NCI-H82 treated with DMSO at 0.1 percent for 48 hours (cell line): ENCODE data around the gene MYO9A.
"Not testable (repeated sequence)": the region's sequence is repeated elsewhere in the genome, so short reads cannot be mapped to it uniquely, and the experiment has no call there.

Experiments used
- DNase-seq: peaks from one replicate; lab custom pipeline; 2025; ENCODE audit not compliant: unreplicated experiment; lab: John Stamatoyannopoulos, UW

The MYO9A gene

GRCh38 chr15:72053297-72053696 lies 64.7 kb downstream of the MYO9A start:
- DNase-seq: not testable (repeated sequence)

GRCh38 chr15:72050700-72051099 lies 67.2 kb downstream of the MYO9A start:
- DNase-seq: no peak

DNA sequence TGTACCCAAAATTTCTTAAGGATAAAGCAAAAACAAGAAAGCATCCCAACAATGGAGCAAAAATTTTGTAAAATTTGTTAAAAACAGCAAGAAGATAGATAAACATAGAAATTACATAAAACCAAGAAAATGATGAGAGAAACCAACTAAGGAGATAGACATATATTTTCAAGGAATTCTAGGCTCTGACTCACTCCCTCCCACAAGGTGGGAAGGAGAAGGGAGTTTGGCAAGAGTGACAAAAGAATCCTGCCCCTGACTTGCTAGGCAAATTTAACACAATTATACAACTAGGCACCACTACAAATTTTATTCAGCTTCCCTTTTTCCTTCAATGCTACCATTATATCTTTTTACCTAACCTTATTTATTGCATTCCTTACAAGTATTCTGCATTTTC lies 70.9 kb downstream of the MYO9A start:
- DNase-seq: no peak

GRCh38 chr15:72044956-72045355 lies 73.0 kb downstream of the MYO9A start:
- no peak for DNase-seq

GRCh38 chr15:72042865-72043264 lies 75.1 kb downstream of the MYO9A start:
- DNase-seq: no peak

GRCh38 chr15:72042054-72042453 lies 75.9 kb downstream of the MYO9A start:
- no peak for DNase-seq

- DNase-seq: no peak
Observed at GRCh38 chr15:72037321-72037720, 80.6 kb downstream of the MYO9A start.

- no peak for DNase-seq
Observed at GRCh38 chr15:72034859-72035650, 82.9 kb downstream of the MYO9A start.

DNA sequence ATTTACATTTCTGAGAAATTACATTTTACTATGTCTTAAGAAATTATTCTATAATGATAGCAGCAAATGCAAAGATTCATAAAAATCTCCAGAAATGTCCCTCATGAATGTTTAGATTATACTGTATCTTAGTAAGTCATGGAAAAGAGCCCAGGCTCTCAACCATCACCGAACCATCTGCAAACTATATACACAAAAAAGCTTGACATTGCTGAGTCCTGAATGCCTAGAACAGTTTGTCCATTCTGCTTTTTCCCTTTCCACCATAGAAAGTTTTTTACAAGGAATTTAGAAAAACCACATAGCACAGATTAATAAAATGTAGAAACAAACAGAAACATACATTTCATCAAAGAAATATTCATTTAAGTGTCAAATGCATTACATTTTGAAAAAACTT lies 83.6 kb downstream of the MYO9A start:
- DNase-seq: no peak

GRCh38 chr15:72033711-72034110 lies 84.2 kb downstream of the MYO9A start:
- no peak for DNase-seq

DNA sequence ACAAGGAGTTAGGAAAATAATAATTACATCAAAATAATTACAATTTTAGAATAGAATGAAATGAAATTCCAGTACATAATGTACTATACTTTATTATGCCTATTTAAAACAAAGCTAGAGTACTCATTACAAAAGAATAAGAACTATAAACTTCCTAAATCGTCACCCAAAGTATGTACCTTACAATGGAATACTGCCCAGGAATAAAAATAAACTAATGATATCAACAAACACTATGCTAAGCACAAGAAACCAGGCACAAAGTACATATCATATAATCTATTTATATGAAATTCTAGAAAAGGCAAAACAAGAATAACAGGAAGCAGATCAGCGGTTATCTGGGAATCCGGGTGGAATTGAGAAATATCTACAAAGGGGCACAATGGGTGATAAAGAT lies 84.7 kb downstream of the MYO9A start:
- DNase-seq: no peak

DNA sequence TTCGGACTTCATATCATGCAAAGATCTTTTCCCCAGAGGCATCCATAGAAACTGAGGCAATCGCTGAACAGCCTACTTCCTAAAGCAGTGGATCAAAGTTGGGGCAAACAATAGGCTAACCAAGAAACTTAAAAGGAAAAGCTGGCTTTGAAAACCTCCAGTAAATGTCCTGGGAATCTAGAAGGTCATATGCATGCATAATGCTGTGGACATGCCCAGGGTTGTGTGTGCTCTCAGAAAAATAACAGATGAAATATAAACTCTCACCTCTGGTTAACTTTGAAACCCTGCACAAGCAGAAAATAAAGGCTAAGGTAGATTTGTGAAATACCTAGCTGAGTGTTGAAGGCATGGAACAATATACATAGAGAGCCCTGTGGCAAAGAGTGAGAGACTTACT lies 96.3 kb downstream of the MYO9A start:
- DNase-seq: no peak

DNA sequence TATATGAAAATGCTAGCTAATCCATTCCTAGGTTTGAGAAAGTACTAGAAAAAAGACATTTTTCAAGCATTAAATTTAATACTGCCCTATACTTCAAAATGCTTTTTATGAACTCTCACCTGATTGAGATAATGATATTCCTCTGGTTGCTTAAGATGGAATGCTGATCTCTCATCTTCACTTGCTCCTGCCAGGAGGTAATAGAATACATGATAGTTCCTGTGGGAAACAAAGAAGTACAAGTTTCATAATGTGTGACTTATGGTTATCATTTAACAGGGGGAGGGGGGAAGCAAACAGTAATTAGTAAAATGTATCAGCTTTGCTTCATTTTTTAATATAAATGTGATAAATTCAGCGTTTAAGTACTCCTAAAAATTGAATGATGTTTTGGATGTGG lies 97.2 kb downstream of the MYO9A start:
- no peak for DNase-seq

DNA sequence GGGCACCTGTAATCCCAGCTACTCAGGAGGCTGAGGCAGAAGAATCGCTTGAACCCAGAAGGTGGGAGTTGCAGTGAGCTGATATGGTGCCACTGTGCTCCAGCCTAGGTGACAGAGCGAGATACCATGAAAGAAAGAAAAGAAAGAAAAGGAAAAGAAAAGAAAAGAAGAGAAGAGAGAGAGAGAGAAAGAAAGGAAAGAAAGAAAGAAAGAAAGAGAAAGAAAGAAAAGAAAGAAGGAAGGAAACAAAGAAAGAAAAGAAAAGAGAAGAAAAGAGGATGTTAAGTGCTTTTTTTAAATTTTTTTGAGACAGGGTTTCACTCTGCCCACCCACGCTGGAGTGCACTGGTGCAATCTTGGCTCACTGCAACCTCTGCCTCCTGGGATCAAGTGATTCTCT lies 103.4 kb downstream of the MYO9A start:
- not testable (repeated sequence) for DNase-seq

GRCh38 chr15:72013703-72014102 lies 104.2 kb downstream of the MYO9A start:
- no peak for DNase-seq

DNA sequence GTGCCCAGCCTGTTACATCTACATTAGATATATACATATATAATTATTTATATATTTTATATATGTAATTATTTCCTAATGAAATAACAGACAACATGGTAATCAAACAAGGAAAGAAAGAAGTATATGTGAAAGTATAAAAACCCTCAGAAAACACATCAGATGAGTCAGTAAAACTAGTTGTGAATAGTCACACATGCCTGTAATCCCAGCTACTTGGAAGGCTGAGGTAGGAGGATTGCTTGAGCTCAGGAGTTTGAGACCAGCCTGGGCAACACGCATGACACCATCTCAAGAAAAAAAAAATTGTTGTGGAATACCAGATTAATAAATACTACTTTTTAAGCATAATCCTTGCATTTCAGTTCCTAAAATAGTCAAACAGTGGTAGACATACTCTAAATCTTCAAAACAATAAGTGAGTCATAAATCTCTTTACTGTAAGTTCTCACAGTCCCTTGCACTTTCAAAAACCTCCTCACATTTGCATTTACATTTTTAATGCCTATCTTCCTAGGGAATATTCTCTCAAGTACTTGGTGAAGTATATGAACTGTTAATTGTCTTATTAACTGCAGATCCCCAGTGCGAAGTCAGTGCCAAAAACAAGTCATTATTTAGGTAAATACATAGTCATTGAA lies 106.5 kb downstream of the MYO9A start:
- DNase-seq: no peak

- peak; percentile 4 for DNase-seq
Observed at GRCh38 chr15:72009222-72009621, 108.7 kb downstream of the MYO9A start.

DNA sequence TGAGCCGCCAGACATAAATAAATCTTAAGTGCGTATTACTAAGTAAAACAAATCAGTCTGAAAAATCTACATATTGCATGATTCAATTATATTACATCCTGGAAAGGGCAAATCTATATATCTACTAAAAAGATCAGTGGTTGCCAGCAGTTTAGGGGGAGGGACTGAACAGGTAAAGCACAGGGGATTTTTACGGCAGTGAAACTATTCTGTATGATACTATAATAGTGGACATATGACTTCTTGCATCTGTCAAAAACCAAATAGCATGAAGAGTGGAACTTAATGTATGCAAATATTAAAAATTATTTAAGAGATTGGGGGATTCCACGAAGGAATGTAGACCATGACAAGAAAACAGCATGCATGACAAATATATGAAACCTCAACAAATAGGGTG lies 111.6 kb downstream of the MYO9A start:
- no peak for DNase-seq

DNA sequence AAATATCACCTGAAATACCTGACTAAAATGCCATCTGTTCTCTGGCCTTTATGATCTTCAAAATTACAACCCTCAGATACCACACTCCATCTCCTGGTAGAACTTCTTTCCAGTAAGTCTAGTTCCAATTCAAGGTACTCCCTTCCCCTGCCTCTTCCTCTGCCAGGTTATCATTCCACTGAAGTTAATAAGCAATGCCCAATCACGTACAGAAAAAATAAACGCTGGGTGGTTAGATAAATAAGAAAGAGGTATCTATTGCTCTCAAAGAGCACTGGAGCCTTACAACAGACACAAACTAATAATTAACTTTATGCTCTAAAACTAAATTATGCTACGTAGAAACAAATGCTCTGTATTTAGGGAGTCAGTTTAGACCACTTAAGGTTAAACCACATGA lies 112.5 kb downstream of the MYO9A start:
- DNase-seq: no peak

DNA sequence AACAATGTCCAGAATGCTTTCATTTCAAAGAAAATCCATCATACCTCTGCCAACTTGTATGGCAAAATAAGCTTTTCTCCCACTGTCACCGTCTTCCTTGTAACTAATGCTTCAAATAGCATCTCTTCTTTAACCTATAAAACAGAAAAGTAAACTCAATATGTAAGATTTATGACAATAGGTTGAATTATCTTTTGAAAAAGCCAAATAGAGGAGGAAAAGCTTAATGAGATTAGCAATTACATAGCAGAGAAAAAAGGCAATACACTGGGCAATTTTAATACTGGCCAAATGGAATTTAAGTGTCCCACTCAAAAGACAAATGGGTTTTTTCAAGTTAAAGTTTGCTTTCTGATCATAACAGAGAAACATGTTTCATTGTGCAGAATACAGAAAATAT lies 118.1 kb downstream of the MYO9A start:
- no peak for DNase-seq

- DNase-seq: not testable (repeated sequence)
Observed at GRCh38 chr15:71998717-71999116, 119.2 kb downstream of the MYO9A start.

- no peak for DNase-seq
Observed at GRCh38 chr15:71997691-71998090, 120.3 kb downstream of the MYO9A start.

GRCh38 chr15:71975816-71976150 lies 142.2 kb downstream of the MYO9A start:
- no peak for DNase-seq
